DMS153 (cell line): ENCODE measurements around the gene SLC39A6.
"Not testable (repeated sequence)": the region's sequence is repeated elsewhere in the genome, so short reads cannot be mapped to it uniquely, and the experiment has no call there.

Experiments
- DNase-seq: peaks from one replicate; lab custom pipeline; 2025; lab: John Stamatoyannopoulos, UW

SLC39A6 gene, protein sequence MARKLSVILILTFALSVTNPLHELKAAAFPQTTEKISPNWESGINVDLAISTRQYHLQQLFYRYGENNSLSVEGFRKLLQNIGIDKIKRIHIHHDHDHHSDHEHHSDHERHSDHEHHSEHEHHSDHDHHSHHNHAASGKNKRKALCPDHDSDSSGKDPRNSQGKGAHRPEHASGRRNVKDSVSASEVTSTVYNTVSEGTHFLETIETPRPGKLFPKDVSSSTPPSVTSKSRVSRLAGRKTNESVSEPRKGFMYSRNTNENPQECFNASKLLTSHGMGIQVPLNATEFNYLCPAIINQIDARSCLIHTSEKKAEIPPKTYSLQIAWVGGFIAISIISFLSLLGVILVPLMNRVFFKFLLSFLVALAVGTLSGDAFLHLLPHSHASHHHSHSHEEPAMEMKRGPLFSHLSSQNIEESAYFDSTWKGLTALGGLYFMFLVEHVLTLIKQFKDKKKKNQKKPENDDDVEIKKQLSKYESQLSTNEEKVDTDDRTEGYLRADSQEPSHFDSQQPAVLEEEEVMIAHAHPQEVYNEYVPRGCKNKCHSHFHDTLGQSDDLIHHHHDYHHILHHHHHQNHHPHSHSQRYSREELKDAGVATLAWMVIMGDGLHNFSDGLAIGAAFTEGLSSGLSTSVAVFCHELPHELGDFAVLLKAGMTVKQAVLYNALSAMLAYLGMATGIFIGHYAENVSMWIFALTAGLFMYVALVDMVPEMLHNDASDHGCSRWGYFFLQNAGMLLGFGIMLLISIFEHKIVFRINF

DNA sequence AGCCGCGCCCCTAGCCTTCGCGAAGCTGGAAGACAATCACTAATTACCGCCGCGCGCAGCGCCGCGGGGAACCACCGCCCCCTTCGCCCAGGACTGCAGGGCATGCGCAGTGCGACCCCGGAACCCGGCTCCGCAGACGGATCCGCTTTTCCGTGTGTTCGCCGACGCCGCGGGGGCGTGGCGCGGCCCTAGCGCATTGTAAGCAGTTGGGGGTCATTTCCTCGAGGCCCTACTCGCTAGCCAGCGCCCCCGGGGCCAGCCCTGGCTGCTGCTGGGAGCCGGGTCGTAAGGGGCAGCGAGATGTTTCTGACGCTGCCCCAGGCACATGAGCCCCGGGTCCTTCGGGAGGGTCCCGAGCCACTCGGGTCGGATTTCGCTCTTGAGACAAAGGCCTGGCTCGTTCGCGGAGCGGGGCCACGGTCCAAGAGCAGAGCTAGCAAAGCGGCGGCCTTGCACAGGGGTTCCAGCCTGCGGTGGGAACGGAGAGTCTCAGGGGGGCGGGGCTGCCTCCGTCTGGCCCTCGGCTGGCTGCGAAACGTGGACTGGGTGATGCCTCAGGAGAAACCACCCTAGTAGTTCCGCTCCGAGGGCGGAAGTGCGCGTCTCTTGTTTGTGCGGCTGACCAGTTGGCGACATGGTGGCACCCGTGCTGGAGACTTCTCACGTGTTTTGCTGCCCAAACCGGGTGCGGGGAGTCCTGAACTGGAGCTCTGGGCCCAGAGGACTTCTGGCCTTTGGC, at the start of gene SLC39A6, which contains the start of gene ELP2:
TSS of gene SLC39A6 (minus strand) at position 41 of the 739 bp plus-strand sequence. CDS start 2,333 bp downstream, outside the sequence.
TSS of gene ELP2 (plus strand) at position 600 of the 739 bp plus-strand sequence. CDS start at position 635, 35 bp downstream.
- DNase-seq: peak; percentile 81

DNA sequence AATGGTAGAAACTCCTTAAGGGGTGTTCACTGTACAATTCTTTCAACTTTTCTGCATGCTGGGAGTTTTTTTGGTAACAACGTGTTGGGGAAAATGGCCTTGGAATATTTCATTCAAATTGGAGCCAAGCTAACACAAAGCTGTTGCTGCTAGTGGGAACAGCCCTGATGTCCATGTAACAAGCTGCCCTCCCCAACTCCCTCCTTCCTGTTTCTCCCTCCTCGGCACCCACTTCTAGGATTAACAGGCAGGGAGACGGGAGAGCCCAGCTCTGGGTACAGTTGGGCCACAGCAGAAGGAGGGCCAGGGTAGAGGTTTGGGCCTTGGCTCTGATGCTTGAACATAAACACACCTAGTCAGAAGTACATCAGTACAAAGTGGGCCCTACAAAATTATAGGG, 48.8 kb upstream of the SLC39A6 start:
- no peak for DNase-seq

DNA sequence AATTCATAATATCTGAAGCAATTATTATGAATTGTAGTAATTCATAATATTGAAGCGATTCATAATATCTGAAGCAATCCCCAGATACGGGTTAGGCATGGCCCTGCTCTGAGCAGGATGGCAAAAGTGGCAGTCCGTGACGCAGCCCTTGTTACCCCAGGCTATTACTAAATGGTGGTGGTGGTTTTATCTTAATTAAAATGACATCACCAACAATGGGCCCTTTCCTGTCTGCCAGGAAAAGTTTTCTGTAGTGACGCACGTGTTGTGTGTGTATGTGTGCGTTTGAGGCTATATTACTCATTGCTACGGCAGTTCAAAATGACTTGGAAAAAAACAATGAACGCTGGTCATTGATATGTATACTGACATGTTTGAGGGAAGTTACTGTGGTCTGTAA, 47.6 kb upstream of the SLC39A6 start:
- no peak for DNase-seq

DNA sequence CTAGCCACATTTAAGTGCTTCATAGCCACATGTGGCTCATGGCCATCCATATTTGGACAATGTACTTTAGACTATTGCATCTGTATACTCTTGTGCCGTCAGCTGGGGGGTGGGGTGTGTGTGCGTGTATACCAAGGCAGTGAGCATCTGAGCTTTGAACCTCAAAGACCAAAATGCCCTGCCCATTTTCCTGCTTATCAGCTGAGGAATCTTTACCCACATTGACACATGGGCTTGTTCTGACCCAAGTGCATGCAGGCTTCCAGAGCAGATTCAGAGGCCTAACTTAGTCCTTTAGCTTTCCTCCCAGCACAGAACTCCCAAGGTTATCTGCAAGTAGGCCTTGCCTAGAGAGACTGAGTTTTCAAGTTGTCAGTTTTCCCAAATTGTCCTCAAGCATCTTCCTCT, 47.0 kb upstream of the SLC39A6 start:
- no peak for DNase-seq

DNA sequence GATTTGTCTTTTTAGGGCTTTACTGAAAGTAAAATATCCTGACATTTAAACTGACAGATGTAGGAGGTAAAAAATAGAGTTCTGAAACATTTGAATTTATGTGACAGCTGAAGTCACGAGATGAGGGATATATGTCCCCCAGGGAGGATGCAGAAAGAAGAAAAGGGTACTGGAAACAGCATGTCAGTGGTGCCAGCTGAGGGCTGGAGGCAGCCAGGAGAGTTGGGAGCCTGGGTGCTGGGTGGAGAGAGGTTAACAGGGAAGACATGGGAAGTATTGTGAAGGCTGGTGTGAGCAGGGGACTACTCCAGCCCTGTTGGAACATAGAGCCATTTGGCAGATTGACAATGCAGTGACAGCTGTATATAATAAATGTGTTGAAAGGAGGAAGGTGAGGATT, 46.3 kb upstream of the SLC39A6 start:
- DNase-seq: no peak

DNA sequence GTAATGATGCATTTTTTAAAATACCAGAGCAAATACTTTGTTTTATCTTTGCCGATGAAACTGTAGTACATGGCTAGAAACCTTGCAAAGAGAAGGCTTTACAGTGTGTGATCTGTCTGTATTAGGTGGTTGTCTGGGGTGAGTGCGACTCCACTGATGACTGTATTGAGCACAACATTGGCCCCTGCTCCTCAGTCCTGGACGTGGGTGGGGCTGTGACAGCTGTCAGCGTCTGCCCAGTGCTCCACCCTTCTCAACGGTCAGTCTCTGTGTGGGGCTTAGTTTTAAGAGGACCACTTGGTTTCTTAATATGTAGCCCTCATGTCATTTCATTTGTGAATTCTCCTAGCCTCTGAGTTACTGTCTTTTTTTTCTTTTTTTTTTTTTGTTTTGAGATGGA, 40.8 kb upstream of the SLC39A6 start:
- DNase-seq: no peak

DNA sequence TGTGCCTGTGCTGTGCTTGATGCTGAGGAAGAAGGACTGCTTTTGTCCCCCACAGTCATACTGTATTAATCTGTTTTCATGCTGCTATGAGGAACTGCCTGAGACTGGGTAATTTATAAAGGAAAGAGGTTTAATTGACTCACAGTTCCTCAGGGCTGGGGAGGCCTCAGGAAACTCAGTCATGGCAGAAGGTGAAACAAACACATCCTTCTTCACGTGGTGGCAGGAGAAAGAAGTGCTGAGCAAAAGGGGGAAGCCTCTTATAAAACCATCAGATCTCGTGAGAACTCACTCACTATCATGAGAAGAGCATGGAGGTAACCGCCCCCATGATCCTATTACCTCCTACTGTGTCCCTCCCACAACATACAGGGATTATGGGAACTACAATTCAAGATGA, 39.2 kb upstream of the SLC39A6 start:
- not testable (repeated sequence) for DNase-seq

DNA sequence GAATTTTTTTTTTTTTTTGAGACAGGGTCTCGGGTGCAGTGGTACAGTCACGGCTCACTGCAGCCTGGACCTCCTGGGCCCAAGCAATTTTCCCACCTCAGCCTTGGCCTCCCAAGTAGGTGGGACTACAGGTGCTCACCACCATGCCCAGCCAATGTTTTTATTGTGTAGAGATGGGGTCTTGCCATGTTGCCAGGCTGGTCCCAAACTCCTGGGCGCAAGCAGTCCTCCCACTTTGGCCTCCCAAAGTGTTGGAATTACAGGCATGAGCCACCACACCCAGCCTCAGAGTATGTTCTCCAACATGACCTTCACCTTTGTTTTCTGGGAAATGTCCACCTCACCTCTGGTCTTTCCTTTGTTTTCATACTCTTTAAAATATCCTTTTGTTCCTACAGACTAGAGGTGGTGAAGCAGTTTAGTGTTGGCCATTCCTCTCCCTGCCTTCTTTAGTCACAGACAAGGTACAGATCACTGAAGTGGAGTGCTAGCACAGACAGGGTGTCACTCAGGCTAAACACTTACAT, 38.6 kb upstream of the SLC39A6 start:
- no peak for DNase-seq

DNA sequence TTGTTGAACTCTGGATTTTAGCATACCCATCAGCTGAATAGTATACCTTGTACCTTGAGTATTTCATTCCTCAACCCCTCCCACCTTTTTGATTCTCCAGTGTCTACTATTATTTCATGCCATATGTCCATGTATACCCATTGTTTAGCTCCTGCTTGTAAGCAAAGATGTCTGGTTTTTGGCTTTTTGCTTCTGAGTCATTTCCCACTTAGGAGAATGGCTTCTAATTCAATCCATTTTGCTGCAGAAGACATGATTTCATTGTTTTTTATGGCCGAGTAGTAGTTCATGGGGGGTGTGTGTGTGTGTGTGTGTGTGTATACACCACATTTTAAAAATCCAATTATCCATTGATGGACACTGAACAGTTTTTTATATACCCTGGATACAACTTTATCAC, 33.8 kb upstream of the SLC39A6 start:
- no peak for DNase-seq

DNA sequence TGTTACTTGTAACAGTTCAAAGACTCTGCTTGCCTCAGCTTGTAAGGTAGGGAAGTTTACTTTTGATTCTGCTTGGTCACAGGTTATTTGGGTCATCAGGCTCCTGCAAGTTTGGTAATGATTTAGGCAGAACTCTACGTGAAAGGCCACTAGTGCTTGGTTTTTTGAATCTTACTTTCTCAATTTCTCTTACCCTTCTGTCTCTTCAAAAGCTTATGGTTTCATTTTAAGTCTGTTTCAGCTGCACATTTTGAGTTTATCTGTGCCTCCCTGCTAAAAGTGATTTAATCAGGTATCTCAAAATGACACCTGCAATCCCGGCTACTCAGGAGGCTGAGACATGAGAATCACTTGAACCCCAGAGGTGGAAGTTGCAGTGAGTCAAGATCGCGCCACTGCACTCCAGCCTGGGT, 31.8 kb upstream of the SLC39A6 start:
- no peak for DNase-seq

DNA sequence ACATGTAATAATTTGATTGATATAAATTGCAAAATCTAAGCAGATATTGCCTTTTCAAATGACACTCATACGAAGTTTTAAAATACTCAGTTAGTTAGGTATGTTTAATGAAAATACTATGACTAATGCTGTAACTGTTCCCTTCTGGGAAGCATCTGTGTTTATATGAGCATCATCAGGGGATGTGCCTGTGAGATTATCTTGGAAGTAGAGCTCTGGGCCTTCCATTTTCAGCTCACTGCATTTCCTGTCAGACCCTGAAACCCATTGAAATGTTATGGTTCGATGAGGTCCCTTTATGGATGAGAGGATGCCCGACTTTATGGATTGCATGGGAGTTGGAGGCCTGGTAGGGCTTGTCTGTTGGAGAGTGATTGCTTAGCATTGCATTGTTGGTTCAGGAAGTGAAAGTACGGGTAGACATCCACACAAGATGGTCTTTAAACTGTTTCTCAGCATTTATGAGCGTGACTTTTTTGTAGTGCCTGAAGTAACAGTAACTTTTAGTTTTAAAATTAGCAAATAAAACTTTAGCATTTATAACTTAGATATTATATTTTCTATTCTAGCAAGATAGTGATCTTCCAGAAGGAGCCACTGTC, 29.2 kb upstream of the SLC39A6 start:
- DNase-seq: no peak

DNA sequence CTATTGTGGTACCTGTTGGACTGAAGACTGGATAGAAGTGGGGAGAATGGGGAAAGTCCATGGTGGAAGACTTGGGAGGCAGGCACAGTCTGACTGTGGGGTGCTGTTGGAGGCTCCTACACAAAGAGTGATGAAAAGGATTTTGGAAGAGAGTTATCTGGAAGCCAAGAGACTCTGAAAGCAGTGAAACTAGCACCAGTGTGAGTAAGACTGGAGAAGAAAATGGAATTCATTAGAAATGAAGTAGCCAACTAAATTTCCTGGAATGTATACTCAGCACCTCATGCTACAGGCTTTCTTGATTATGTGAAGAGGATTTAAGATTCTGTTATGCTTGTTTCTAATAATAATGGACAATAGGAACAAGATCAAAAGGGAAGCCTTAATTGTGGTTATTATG, 28.3 kb upstream of the SLC39A6 start:
- no peak for DNase-seq

DNA sequence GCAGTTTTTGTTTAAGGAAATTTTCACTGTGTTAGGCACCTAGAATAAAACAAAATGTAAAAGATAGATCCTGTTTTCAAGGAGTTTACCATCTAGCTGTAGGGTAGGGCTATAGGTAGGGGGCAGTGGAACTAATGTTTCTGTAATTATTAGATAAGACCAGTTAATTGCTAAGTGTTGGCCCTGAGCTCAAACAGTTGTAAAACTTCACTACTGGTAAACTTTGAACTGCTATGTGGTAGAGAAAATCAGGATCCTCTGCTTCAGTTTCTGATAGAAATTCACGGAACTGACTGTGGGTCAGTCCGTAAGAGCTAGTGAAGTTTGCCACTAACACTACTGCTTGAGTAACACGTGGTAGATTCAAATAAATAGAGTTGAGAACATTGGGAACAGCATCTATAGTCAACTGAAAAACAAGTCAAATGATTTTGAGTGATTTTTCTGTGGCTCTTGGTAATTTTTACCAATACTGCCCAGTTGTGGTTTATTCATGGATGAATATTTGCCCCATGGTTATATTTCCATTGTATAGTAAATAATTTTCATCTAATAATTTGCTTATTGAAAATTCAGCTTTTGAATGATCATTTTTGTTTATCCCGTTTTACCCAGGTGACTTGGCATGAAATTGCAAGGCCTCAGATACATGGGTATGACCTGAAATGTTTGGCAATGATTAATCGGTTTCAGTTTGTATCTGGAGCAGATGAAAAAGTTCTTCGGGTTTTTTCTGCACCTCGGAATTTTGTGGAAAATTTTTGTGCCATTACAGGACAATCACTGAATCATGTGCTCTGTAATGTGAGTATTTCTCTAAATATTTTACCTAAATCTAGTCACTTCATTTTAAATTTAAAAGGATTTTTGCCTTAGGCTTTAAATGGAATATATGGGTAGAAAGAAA, 27.0 kb upstream of the SLC39A6 start:
- no peak for DNase-seq

DNA sequence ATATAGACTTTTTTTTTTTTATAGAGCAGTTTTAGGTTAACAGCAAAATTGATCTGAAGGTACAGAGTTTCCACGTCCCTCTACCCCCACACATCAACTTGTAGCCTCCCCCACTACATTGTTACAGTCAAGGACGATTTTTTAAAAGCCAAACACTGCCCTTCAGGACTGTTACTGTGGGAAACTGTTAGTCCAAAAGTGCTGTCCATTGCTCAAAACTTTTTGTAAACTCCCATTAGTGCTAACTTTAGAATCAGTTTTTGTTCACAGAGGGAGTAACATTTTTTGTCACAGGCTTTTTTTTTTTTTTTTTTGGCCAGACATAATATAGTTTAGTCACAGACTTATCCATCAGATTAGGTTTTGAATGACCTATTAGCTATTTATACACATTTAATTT, 24.6 kb upstream of the SLC39A6 start:
- no peak for DNase-seq

DNA sequence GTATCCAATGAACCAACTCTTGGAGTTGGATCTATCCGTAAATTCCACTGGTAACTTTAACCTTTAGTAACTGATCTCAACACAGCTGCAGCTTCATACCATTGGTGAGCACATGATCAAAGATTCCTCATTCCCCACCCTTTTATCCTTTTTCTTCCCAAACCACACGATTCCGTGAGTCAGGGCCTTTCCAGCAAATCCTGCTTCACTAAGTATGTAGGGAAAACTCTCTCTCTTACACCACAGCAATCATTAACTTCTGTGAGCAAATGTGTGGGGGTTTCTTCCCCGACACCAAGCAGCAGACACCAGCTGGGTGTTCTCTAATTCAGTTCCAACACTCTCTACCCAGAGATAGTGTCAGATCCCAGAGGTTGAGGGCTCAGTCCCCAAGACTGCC, 24.1 kb upstream of the SLC39A6 start:
- no peak for DNase-seq

DNA sequence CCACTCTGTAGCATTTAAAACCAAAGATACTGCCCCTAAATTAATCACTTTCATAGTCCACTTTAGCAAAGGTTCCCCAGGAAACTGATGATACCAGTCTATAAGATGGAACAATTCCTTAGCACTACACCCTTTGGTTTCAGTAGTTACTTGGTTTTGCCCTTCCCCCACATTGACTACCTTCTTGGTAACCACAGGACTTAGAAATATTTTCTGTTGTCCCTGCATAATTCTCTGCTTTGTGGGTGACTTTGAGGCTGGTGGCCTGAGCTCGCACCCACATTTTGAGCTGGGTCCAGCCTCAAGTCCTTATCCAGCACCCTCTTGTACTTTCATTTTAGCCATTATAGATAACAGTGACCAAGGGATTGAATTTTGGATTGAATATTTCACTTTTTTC, 23.6 kb upstream of the SLC39A6 start:
- DNase-seq: no peak

DNA sequence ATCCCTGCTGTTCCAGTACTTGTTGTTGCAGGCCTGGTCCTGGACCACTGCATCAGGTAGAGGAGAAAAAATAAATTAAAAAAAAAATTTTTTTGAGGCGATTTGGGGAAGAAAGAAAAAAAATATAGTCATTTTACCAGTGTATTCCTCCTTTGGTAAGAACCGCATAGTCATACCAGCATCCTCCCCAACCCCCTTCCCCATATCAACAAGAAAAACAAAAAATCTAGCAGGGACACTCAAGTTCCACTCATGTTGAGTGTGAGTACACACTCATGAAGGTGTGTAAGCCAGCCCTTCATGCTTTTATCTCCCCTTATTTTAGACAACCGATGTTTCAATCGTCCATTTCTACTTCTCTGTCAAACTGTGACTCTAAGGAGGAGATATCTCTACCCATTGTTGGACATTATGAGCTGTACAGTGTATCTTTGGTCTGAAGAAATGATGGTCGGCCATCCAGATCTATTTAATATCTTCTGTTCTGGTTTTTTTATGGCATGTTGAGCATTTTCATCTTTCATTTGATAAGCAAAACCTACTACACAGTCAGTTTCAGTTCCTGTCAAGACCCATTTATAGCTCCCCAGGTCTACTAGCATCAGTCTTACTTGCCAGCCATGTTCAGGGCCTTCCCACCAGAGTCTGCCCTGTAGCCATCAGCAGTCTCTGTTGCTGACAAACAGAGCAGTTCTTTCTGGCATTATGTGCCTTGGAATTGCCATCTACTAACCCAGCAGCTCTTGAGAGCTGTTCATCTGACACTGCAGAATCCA, 20.6 kb upstream of the SLC39A6 start:
- no peak for DNase-seq

DNA sequence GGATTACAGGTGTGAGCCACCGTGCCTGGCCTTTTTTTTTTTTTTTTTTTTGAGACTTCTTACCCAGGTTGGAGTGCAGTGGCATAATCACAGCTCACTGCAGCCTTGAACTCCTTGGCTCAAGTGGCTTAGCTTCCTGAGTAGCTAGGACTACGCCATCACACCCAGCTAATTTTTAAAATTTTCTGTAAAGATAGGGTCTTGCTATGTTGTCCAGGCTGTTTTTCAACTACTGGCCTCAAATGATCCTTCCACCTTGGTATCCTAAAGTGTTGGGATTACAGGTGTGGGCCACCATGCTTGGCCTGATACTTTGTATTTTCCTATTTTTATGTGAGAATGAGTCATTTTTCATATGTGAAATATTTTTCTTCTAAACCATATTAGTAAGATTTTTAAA, 14.3 kb upstream of the SLC39A6 start:
- DNase-seq: no peak

DNA sequence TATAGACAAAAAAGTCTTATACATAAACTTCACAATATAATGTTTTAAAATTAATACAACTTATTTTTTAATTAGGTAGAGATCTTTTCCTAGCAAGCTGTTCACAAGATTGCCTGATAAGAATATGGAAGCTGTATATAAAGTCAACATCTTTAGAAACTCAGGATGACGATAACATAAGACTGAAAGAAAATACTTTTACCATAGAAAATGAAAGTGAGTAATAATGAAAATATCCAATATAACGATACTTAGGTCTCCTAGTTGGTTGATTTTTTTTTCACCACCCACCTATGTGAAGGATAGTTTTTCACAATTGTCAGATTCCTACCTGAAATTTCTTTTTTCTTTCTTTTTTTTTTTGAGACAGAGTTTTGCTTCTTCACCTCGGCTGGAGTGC, 13.6 kb upstream of the SLC39A6 start:
- DNase-seq: no peak

DNA sequence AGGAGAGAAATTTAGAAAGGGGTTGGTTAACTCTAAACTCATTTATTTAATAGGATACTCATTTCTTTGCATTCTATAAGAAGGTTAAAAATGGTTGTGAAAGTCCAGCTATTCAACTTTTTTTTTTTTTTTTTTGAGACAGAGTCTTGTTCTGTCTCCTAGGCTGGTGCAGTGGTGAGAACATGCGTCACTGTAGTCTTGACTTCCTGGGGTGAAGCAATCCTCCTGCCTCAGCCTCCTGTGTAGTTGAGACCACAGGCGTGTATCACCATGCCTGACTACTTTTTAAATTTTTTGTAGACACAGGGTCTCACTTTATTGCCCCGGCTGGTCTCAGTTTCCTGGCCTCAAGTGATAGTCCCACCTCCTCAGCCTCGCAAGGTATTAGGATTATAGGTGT, 12.4 kb upstream of the SLC39A6 start:
- no peak for DNase-seq
